Fibroblast of skin of left quadriceps (primary cell): ENCODE results near the gene DAAM2.

ENCODE experiments used
- DNase-seq, 2 experiments: peaks; one replicate each; pipeline ENCODE4 v3.0.0-alpha.2; 2013; ENCODE audit warnings: low read depth in 2 of 2

DAAM2 gene

DNA sequence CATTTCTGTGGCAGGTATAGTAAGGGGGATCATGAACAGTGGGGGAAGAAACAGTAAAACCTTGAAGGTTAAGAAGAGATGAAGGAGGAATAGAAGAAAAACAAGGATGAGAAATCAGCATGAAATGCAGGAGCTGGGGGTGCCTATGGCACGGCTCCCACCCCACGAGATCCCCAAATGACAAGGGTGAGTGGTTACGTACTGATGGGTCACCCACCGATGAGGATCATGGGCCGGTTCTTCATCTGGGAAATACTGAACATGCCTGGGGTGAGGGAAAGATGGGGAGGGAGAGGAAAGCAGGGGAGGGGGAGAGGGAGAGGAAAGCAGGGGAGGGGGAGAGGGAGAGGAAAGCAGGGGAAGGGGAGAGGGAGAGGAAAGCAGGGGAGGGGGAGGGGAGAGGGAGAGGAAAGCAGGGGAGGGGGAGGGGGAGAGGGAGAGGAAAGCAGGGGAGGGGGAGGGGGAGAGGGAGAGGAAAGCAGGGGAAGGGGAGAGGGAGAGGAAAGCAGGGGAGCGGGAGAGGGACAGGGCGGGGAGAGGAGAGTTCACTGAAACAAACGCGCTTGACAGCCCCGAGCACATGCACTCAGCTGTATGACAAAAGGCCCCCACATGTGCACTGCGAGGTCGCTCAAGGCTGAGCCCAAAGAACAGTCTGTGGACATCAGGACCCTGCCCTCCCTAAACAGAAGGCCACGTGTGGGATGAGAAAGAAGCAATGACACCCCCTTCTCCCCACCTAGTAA, 116.8 kb downstream of the DAAM2 start:
- DNase-seq, result no peak

DNA sequence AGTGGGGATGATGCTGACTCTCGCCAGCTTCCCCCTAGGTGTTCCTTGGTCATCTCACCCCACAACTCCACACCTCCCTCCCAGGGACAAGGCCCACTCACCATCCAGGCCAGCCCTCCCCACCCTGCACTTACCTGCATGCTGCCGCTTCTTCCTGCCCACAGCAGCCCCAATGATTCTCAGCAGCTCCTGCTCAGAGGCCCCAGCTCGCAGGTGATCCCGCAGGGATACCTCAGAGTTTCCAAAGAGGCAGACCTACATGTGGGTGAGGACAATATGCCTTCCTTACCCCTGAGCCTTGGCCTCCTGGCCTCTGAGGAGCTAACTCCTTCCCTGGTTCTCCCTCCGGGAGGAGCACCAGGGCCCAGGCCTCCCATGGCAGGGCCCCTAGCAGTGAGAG, 117.5 kb downstream of the DAAM2 start:
- no peak for DNase-seq

- DNase-seq, result no peak
Measured at GRCh38 chr6:39910164-39910563, 118.0 kb downstream of the DAAM2 start.

DNA sequence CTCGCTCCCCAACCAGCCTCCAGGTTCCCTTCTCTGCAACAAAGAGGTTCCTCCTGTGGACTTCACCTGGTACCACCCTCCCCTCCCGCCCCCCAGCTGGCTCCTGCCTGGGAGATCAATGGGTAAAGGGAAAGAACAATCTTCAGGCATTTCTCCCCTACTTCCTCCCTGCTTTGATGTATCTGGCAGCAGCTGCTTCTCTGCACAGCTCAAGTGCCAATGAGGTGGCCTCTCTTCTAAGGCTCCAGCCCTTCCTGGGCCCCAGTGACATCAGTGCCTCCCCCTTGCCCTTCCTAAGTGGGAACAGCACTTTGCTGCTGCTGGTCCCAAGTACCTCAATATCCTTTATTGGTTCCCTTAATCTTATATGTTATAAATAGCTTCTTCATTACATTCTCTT, 118.6 kb downstream of the DAAM2 start:
- DNase-seq, result no peak

DNA sequence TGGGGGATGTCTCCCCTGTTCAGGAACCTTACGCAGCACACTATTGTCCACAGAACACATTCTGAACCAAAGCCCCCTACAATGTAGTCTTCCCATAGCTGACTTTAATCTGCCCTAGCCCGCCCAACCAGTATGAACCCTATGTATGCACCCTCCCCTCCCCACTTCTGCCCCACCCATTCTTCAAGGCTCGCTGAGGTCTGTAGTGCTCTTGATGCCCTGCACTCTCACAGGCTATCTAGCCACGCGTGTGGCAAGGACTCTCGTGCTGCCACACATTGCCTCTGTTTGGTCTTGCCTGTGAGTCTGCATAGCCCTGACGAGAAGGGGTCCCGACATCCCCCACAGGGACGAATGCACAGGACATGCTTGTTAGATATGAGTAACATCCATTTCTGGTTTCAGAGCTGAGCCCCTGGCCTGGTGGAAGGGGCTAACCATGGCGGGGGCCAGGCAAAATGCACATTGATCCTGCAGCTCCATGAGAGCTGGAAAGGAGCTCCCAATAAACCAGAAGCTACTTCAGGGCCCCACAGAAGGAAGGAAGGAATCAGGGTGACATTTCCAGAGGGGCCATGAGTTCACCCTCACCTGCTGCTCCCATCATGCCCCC, 119.4 kb downstream of the DAAM2 start:
- no peak for DNase-seq

DNA sequence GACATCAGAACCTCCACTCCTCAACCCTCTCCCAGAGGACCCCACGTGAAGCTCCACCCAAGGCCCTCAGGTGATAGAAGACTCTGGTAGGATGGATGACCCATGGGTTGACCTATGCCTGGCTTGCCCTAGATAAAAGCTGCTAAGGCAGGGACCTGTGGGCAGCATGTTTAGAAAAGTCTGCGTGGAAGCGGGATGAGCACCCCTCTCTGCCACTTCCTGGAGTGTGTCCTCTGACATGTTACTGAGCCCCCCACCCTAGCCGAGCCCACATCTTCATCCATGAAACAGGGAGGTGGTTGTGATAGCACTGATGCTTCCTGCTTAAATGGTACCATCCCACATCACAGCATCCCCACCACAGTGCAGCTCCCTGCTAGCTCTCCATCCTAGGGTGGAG, 120.3 kb downstream of the DAAM2 start:
- no peak for DNase-seq

DNA sequence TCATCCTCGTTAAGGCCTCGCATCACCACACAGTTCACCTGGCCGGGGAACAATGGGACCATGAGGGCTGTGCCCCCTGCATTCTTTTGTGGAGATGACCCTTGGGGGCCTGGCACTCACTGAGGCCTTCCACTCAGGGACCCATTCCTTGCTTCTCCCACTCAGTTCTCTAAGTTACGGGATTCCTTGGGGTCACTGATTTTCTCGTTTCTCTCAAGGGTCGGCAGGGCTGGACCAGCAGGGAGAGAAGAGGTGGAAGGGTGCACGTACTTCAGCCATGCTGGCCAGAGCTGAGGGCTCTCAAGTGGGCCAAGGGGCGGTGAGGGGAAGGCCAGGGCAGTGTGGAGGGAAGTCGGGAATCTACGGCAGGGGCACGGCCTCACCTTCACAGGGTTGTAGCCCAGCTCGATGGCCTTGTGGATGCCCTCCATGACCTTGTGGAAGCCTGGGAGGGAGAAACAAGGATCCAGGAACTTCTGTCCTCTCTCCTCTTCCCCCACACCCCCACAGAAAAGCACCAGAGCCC, 121.3 kb downstream of the DAAM2 start:
- DNase-seq, result no peak

- DNase-seq, result no peak
Measured at GRCh38 chr6:39914239-39914638, 122.1 kb downstream of the DAAM2 start.

GRCh38 chr6:39915866-39916265, 123.7 kb downstream of the DAAM2 start:
- no peak for DNase-seq

GRCh38 chr6:39917329-39917728, 125.2 kb downstream of the DAAM2 start:
- DNase-seq, result no peak

- no peak for DNase-seq
Measured at GRCh38 chr6:39917981-39918380, 125.8 kb downstream of the DAAM2 start.

GRCh38 chr6:39918831-39919230, 126.7 kb downstream of the DAAM2 start:
- DNase-seq, result no peak

DNA sequence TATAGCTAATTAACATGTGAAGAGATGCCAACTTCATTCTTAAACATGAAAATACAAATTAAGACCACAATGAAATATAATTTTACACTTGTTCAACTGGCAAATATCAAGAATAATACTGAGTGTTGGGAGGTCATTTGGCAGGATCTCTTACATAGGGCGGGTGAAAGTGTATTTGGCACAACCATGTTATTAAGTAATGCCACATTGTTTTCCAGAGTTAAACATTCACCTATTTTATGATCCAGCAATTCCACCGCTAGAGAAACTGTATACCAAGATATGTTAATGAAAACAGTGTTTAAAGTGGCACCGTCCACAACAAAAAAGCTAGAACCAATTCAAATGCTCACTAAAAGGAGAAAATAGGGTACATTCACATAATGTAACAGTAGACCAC, 128.0 kb downstream of the DAAM2 start:
- DNase-seq, result no peak

DNA sequence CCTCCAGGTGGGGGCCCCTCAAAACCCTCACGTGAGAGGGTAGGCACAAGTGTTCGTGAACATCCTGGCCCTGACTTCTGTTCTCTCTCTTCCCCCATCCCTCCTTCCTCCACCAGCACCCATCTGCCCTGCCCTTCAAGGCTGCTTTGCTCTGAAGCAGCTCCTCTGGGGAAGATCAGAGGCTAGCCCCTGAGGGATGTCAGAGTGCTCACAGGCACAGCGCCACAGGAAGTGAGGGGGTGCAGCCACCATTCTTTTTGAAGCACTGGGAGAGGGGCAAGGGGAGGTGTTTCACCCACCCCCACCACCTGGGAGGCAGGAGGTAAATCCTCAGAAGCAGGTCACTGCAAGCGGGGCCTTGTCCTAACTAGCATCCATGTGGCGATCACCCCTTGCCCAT, 130.6 kb downstream of the DAAM2 start:
- DNase-seq, result no peak

DNA sequence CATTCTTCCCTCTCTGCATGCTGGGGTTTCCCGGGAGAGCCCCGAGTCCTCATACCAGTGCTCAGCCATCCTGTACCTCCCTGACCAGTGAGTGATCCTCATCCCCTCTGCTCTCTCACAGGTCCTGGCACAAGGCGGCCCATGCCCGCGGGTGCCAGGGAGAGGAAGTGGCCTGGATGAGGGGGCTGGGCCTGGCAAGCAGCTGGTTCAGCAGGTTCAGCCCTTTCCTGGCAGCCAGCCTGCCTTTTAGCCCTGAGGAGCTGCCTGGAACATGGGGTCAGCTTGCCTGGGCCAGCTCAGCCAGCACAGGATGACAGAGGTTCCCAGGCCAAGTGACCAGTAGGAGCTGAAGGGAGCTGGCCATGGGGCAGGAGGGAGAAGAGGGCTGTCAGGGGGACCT, 131.2 kb downstream of the DAAM2 start:
- no peak for DNase-seq

DNA sequence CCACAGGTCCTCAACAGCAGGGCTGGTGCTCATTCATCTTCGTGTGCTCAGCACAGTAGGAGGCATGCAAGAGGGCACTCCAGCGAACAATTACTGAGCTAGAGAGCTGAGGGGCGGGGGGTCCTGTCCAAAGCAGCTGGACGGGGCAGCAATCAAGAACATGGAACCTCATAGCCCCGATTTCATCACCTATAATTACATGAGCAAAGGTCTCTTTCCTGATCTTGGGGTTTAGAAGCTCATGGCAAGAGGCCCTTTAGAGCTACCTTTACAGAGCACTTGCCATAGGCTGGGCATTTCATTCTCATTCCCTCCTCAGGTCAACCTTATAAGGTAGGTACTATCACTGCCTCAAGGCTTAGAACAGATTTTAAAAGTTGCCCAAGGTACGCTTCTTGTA, 131.7 kb downstream of the DAAM2 start:
- DNase-seq, result no peak

DNA sequence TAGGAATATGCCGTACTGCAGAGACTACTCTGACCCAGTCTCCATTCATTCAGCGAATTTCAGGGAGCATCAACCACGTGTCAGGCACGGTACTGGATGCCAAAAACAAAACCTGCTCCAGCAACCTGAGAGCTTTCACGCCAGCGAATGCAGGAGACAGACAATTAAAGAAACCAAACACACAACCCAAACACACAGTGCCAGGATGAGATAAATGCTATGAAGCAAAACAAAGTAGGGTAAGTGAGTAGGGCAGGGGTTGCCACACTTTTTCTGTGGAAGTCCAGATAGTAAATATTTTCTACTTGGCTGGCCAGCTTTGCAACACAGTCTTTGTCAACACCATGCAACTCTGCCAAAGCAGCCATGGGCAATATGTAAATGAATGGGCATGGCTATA, 132.1 kb downstream of the DAAM2 start:
- DNase-seq, result no peak

DNA sequence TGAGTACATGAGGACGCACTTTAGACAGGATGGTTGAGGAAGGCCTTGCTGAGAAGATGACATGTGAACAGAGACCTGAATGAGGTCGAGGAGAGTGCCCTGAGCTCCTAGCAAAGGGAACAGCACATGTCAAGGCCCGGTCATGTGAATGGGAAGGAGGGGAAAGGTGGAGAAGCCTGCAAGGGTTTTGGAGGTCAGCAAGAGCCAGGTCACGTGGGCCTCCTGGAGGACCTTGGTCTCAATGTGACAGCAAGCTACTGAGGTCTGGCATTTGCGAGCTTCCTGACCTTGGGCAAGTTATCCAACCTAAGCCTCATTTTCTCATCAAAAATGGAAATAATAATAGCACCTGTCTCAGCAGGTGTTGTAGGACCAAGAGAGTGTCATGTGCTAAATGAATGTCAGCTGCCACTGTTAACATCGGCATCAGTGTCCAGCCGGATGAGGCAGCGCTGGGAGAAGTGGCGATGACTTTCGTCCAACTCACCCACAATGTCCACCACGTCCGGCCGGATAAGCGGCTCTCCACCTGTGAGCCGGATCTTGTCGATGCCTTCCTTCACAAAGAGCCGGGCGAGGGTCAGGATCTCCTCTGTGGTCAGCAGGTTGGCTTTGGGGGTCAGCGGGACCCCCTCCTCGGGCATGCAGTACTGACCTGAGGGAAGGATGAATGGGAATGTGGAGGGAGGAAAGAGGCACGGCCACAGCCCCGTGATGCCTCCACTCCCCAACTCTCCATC, 133.2 kb downstream of the DAAM2 start:
- no peak for DNase-seq

DNA sequence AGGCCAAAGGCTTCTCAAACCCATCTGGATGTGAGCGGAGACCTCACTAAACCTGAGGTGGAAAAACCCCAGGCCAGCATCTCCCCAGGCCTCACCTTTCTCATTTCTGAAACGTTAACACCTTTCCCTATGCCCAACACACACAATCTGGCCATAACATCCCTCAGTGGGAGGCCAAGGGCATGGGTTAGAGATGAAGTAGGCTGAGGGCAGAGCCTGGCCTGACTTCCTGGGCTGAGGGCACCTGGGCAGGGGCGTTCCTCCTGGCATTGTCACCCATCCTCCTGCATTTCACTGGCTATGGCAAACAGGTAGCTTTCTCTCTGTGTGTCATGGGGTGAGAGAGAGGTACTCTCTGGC, 133.7 kb downstream of the DAAM2 start:
- no peak for DNase-seq

DNA sequence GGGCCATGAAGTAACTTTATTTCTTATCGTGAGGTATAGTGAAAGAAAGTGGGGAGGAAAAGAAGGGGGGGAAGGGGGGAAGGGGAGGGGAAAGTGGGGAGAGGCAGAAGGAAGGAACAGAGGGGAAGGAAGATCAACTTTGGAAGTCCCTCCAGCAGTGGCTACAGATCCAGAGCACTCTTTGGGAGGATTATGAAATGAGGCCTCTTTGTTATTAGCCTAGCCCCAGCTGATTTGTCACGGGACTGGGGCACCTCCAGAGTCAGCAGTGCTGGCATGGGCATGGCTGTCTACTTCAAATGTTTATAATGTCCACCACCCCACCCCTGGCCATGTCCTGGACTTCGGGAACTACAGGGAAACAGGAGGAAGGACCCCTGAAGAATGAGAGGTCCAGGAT, 134.5 kb downstream of the DAAM2 start:
- no peak for DNase-seq

- no peak for DNase-seq
Measured at GRCh38 chr6:39927159-39927558, 135.0 kb downstream of the DAAM2 start.

DNA sequence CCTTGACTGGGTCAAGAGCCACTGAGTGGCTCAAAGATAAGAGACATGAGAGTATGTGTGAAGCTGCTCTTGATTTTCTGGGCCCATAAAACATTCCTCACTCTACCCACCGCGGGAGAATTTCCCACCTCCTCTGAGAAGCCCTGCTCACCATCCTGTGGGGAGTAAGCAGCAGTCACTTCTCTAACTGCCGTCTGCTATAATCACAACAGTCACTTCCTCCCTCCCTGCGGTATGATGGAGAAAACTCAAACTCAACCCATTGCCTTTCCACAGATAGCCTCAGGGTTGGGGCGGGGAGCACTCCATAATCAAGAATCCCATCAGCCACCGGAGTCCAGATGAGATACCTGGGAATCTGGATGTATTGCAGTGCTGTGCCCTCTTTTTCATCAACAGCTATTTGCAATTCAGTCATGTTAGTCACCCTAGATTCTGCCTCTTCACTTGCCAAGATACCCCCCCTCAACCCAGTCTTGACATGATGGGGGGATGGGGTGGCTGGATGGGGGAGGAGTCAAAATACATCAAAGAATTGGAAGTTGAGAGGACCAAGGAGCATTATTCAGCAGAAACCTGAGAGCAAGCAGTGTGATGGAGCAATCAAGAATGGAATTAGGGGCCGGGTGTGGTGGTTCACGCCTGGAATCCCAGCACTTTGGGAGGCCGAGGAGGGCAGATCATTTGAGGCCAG, 137.0 kb downstream of the DAAM2 start:
- peak; percentile 4 to 5 for DNase-seq
